GM18505 (cell line): ENCODE measurements around the gene PDZRN3.

Experiments
- ATAC-seq: cut with Tn5 transposase; IDR thresholded peaks from one replicate; pipeline ENCODE4 v1.9.1; 2021; ENCODE audit not compliant: unreplicated experiment
- POLR2A ChIP-seq: IDR thresholded peaks from 4 replicates; pipeline ENCODE4 v1.6.1; 2011; ENCODE audit warnings: borderline replicate concordance; ENCODE audit not compliant: insufficient read depth, insufficient read length; ENCODE audit errors: extremely low read depth

Gene PDZRN3

DNA sequence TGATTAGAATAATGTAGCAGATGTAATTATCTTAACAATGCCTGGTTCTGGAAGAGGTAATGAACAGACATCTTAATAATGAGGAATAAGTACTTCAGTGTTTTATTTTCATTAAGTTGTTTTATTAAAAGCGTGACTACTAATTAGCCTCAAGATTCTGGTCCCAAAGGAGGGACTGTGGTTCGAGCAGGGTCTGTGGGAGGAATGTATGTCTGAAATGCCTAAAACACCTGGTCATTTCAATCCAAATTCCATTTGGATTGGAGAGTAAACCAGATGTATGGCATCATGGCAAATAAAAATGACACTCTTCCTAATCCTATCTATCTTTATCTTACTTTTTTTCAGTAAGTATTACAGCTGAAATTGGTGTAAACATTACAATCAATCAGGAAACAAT is 243.2 kb downstream of the PDZRN3 start:
- no peak for ATAC-seq
- TF ChIP-seq POLR2A: no peak

DNA sequence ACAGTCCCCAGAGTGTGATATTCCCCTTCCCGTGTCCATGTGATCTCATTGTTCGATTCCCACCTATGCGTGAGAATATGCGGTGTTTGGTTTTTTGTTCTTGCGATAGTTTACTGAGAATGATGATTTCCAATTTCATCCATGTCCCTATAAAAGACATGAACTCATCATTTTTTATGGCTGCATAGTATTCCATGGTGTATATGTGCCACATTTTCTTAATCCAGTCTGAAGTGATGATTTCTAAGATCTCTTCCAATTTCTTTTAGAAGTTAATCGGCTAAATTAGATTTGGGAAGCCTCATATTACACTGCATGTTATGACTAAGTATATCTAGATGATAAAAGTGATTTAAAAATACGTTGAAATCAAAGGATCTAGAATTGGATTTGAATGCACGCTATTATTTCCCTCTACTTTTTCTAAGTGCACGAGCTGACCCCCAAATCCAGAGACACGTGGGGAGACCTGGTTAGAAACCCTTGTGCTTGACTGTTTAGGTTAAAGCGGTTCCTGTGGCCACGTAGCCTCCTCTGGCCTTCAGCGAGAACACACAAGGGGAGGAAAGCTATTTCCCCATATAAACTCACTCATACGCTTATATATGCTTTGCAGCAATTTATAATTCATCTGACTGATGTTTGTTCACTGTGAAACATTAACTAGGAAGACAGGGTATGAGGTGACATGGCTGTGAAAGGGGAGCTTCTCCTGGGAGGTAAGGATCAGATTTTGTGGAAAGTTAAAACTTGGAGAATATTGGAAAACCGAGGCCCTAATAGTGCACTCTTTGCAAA is 243.8 kb downstream of the PDZRN3 start:
- ATAC-seq: no peak
- no peak for TF ChIP-seq POLR2A

DNA sequence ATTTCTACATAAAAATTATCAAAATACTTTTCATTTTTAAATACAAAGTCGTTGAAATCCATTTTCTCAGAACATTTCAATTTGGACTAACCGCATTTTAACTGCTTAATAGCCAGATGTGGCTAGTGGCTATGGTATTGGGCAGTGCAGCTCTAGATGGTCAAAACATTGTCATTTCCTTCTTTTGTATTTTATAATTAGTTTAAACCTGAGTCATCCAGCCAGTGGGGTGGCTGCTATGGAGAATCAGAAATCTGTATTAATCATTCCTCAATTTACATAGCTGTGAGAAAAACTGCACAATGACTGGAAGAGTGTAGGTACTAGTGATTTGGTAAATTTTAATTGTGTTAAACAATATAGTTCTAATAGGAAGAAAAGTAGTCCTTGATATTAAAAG is 245.3 kb downstream of the PDZRN3 start:
- ATAC-seq: no peak
- TF ChIP-seq POLR2A: no peak

DNA sequence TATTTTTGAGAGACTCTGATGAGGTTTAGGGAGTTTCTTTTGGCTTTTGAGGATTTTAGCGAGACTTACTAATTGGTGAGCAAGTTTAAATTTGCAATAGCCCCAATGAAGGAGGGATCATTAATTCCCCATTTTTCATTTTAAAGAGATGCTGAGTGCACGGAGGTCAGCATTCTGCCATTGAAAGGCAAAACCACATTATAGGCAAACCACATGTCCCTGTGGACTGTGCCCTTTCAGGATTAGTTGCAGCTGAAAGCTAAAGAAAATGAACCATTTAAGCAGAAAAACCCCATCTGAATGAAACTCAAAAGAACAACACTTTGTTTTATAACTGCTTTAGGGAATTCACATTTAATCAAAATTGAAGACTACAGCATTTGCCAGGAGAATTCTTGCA is 246.5 kb downstream of the PDZRN3 start:
- ATAC-seq: no peak
- TF ChIP-seq POLR2A: no peak

DNA sequence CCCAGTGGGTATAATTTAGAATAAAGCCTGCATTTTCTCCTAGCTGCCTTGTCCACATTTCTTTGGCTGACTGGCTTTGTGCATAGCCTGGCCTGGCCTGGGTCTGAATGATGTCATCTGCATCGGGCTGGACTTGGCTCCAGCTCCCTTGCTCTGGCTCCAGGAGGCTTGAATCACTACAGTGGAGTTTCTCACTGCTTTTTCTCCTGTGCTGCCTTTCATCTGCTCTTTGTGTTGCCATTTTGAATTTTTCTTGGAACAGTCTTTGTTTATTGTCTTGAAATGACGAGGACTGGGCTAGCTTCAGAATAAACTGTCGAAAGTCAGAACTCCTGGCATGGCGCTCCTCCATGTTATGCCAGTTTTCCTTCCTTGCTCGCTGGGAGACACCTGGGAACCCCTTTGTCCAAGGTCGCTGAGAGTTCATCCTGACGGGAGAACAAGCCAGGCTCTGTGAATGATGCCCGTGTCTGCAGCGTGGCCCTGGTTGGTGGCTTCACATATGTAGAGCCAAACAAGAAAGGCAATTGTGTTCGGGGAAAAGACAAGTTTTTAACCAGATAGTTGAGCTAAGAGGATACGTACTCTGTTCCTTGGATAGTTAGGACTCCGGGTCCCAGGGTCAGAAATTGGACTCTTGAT is 258.9 kb downstream of the PDZRN3 start:
- TF ChIP-seq POLR2A: no peak
- no peak for ATAC-seq

DNA sequence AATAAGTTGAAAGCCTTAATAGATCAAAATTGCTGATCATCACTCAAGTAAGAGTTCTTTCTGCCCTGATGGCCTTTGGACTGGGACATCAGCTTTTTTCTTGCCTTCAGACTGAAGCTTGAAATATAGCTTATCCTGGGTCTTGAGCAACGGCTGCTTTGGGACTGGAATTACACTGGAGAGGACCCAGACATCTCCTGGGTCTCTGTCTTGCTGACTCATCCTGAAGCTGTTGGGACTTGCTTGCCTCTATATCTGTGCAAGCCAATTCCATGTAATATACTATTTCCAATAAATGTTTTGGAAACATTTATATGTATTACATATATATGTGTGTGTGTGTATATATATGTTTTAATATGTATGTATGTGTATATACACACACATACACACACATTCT is 260.2 kb downstream of the PDZRN3 start:
- ATAC-seq: no peak
- no peak for TF ChIP-seq POLR2A

DNA sequence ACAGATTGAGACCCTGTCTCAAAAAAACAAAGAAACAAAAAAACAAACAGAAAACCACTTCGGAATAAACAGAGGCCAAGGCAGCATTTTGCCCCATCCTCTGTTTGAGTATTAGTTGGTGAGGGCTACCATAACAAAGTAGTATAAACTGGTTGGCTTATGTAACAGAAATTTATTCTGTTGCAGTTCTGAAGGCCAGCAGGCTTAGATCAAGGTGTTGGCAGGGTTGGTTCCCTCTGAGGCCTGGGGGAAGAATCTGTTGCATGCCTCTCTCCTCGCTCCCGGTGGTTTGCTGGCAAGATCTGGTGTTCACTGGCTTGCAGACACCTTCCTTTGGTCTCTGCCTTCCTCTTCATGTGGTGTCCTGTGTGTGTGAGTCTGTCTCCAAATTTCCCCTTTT is 261.6 kb downstream of the PDZRN3 start:
- TF ChIP-seq POLR2A: no peak
- ATAC-seq: no peak

DNA sequence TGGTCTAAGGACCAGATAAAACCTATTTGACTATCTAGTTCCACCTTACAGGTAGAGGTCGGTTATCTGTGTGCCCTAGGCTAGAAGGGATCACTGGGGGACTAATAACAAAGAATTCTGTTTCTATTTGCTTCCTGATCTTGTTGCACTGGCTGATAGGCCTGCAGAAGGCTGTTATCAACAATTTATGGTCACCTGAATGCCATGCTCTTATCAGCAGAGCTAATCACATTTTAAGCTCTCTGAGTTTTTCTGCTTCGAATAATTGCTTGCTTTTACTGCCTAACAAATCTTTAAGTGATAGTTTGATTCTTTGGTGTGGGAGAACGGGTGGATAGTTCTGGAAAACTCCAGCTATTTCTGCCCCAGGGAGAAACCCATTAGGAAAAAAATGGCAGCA is 263.1 kb downstream of the PDZRN3 start:
- no peak for TF ChIP-seq POLR2A
- ATAC-seq: no peak

DNA sequence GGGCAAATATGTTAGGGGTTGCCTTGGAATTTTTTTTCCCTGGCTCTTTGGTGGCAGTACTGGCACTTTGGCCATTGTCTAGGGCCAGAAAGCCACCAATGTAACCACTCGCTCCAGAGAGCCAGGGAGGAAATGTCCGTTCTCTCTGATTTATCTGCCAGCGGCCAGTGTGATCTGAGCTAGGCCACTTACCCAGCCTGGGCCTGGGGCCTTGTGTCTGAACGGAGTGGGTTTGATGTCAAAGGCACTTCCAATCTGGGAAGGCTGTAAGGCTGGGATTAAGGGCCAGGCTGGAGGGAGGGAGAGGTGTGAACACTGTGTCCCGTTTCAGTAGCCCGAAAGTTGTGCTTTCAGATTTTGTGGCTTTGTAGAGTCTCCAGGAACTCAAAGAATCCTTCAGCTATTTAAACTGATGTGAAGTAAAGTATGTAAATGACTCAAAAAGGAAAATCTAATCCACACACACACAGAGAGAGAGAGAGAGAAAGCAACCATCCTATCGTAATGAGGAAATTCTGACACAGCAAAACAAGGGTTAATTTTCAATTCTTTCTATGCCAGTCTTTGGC is 271.0 kb downstream of the PDZRN3 start:
- ATAC-seq: no peak
- TF ChIP-seq POLR2A: no peak

DNA sequence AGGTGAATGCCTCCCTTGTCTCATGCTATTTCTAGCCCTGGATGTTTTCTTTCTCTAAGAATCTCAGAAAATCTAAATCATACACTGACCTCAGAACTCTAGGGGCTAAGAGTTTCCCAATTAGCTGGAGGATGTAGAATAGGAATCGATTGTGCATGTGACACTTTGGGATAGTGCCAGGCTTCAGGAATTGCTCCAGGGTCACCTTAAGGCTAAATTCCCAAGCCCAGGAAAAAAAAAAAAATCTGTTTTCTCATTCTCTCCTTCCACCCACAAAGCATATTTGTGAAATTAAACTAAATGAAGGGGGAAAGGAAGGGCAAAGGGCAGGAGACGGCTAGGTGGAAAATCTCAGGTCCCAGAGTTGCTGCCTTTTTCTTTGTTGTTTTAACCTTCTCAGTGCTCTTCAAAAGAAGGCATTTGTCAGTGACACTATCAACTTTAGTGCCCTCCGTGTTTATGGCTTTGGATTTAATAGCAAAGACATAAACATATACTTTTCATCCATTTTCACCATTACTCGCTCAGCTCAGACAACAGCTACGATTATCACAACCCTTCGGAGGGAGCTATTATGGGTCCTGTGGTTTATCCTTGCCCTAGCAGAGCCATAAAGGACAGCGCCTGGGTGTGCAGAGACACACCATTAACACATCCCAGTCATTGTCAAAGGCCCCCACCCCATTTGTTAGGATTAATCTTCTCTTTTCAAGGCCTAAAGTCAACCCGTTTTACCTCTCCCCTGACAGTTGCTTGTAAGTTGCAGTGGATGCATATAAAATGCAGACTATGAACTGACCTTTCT is 271.7 kb downstream of the PDZRN3 start:
- no peak for TF ChIP-seq POLR2A
- no peak for ATAC-seq

DNA sequence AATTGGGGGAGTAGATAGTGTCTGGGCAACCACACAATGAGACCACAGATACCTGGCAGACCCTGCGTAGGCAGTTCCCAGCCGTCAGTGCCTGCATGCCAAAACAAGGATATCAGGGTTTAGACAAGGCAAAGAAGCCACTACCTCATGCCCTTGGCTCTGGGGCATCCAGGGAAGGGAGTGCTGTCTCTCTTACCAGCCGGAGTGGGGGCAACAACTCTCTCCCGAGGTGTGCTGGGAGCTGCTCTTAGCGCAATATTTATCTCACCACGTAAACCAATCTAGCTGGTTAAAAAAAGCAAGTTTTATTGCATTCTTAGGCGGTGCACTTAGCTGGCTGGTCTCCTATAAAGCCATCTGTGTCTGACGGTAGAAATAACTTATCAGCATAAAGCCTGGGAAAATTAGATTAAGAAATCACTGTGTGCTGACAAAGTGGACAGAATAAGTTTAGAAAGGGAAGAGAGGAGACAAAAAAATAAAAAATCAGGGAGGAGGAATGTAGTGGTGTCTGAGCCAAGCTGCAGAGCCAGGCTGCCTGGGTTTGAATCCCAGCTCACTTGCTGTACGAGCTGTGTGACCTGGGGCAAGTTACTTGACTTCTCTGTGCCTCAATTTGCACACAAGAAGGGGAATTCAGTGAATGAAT is 273.2 kb downstream of the PDZRN3 start:
- no peak for TF ChIP-seq POLR2A
- no peak for ATAC-seq

DNA sequence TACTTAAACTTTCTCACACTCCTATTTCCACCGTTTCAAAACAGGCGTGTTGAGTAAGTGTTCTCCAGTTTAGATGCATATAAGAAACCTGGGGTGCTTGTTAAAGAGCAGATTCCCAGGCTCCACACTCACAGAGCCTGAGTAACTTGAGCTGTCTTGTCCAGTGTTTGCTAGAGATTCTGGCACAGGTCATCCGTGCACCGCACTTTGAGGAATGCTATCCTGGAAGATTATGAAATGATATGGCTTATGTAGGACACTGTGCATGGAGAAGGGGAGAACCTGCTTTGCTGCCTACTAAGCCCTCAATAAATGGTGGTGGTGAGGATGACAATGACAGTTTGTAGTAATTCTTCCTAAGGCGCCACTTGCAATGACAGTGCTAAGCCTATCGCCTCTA is 273.7 kb downstream of the PDZRN3 start:
- no peak for ATAC-seq
- no peak for TF ChIP-seq POLR2A

DNA sequence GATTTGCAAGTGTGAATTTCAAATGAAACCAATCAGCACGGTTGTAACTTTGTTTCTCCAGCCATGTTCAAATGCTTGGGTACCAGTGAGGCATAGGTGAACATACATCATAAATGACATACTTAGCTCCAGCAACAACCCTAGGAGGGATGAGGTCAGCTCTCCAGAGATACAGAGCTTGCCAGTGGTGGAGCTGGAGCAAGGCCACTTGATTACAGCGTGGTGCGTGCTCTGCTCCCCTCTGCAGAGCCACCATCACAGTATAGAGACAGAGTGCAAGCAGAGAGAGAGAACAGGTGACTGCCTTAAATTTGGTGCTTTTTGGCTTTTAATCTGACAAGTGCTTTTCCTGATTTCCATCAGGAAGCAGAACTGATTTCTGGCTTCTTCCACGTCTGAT is 275.1 kb downstream of the PDZRN3 start:
- TF ChIP-seq POLR2A: no peak
- no peak for ATAC-seq
